PC-3 (cell line): ENCODE measurements around the gene APEX1. TPM values are rescaled to one million over a fixed set of nuclear protein-coding genes. Genes with fewer than 3 reads are reported as not detected.

Source experiments
- ATAC-seq: fragments of 200-7000 bp; cut with Tn5 transposase; 2 replicates; pipeline ENCODE4 v1.9.1; 2020; ENCODE audit warnings: mild to moderate bottlenecking, moderate library complexity
- BruUV-seq: library from RNA; stranded (reverse); fragments of 400-500 nt; replicated peaks from 2 replicates; lab custom pipeline; 2021; lab: Mats Ljungman, UMichigan
- CTCF ChIA-PET: fragments of 300-600 bp; sonication (Branson Sonifier 250); formaldehyde crosslinking; loops from one replicate; lab custom pipeline; 2022; ENCODE audit warnings: antibody characterized with exemption; lab: Charles Lee
- POLR2A ChIA-PET: fragments of 300-600 bp; sonication (Branson Sonifier 250); formaldehyde crosslinking; loops from one replicate; lab custom pipeline; 2022; ENCODE audit warnings: antibody characterized with exemption; ENCODE audit not compliant: unreplicated experiment; lab: Charles Lee
- DNase-seq: peaks from one replicate; pipeline ENCODE4 v3.0.0-alpha.2; 2015
- H2AFZ ChIP-seq: fragments of 300-600 bp; sonication (generic); 2 replicates; pipeline ENCODE4 v1.6.0; 2016; ENCODE audit warnings: antibody characterized with exemption, low read length
- H3F3A ChIP-seq: fragments of 300-600 bp; sonication (generic); one replicate; pipeline ENCODE4 v1.6.0; 2017; ENCODE audit warnings: antibody characterized with exemption, low read length, control low read depth, mild to moderate bottlenecking; ENCODE audit not compliant: unreplicated experiment
- H3K27ac ChIP-seq: fragments of 300-600 bp; sonication (generic); 2 replicates; pipeline ENCODE4 v1.5.1; 2016; ENCODE audit warnings: mild to moderate bottlenecking, low read length
- H3K27me3 ChIP-seq: fragments of 300-600 bp; sonication (generic); 2 replicates; pipeline ENCODE4 v1.6.1; 2016; ENCODE audit warnings: low read length, mixed read lengths
- H3K36me3 ChIP-seq: fragments of 300-600 bp; sonication (generic); 2 replicates; pipeline ENCODE4 v1.6.1; 2016; ENCODE audit warnings: low read depth, mixed run types, low read length, mixed read lengths
- H3K4me1 ChIP-seq: fragments of 300-600 bp; sonication (generic); 2 replicates; pipeline ENCODE4 v1.5.1; 2016; ENCODE audit warnings: low read length; ENCODE audit not compliant: insufficient read depth
- H3K4me2 ChIP-seq: fragments of 300-600 bp; sonication (generic); 2 replicates; pipeline ENCODE4 v1.6.0; 2016; ENCODE audit warnings: low read length
- H3K4me3 ChIP-seq: fragments of 300-600 bp; sonication (generic); 2 replicates; pipeline ENCODE4 v1.5.1; 2016; ENCODE audit warnings: mild to moderate bottlenecking, low read length, mixed read lengths
- H3K79me2 ChIP-seq: fragments of 300-600 bp; sonication (generic); 2 replicates; pipeline ENCODE4 v1.6.1; 2017; ENCODE audit warnings: low read length, mixed read lengths
- H3K9ac ChIP-seq: fragments of 300-600 bp; sonication (generic); 2 replicates; pipeline ENCODE4 v1.6.0; 2016; ENCODE audit warnings: mild to moderate bottlenecking, low read length
- H3K9me2 ChIP-seq: fragments of 300-600 bp; sonication (generic); replicated peaks from 2 replicates; pipeline ENCODE4 v1.6.1; 2016; ENCODE audit warnings: mixed run types, low read length, mixed read lengths
- H3K9me3 ChIP-seq: fragments of 300-600 bp; sonication (generic); 2 replicates; pipeline ENCODE4 v1.6.1; 2016; ENCODE audit warnings: low read length, mixed read lengths
- H4K20me1 ChIP-seq: fragments of 300-600 bp; sonication (generic); 2 replicates; pipeline ENCODE4 v1.6.1; 2016; ENCODE audit warnings: low read length, mixed read lengths
- CTCF ChIP-seq: fragments of 300-600 bp; sonication (generic); conservative IDR thresholded peaks from 2 replicates; pipeline ENCODE4 v1.5.1; 2017; ENCODE audit warnings: antibody characterized with exemption, low read depth, mild to moderate bottlenecking, low read length
- EZH2 ChIP-seq: fragments of 300-600 bp; sonication (generic); IDR thresholded peaks from one replicate; pipeline ENCODE4 v1.6.1; 2017; ENCODE audit warnings: antibody characterized with exemption, mild to moderate bottlenecking, low read length; ENCODE audit not compliant: unreplicated experiment
- EZH2phosphoT487 ChIP-seq: fragments of 300-600 bp; sonication (generic); IDR thresholded peaks from 2 replicates; pipeline ENCODE4 v1.6.1; 2018; ENCODE audit warnings: mild to moderate bottlenecking, antibody characterized with exemption, low read length, borderline replicate concordance
- intact Hi-C: fragments of 100-400 bp; cut with micrococcal nuclease; formaldehyde crosslinking; loops from 2 replicates; pipeline ENCODE4 v1.9.0; 2023
- total RNA-seq: library from RNA; depleted of rRNA; stranded (reverse); fragments of >200 nt; gene quantifications from 2 replicates; pipeline ENCODE4 v1.2.3, GENCODE V29; 2014

APEX1 gene
- total RNA-seq, 1 experiment from 2014 or later = 147 TPM

DNA sequence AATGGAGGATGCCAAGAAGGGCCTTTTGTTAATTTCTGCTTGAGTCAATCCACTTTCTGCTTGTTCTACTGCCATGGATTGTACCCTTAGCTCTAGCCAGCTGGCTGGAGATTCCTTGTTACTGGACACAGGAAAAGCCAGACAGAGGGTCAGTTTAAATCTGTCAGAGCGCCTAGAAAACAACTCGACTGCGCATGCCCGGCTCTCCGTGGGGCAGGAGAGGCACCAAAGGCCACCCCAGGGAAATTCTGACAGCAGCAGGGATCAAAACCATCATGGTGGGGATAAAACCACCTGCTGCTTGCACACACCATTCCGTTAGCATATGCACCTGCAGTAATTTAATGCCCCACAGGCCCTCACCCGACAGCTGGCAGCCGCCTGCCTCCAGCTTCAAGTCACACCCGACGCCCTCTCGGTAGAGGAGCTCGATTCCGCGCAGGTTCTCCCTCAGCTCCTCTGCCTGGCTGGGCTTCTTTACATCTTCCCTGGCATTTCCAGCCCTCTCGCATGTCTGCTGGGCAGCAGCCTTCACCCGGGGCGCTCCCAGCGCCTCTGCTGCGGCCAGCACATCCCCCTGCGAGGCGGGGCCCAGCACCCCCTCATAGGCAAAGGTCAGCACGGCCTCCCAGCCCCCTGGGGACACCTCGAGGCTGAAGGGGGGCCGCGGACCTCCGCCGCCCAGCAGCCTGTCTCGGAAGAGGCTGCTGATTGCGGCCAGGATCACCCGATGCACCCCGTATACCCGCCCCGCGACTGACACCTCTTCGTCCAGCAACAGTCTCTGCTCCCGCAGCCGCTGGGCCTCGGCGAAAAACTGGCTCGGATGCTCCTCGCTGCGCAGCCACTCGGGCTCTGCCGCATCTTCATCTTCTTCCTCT lies 20.1 kb upstream of the APEX1 start:
- no peaks in the 10 kb centered on the region for H3K9me3 ChIP-seq
- H3F3A ChIP-seq = no peaks in the 10 kb centered on the region
- no TSS peak for BruUV-seq
- H4K20me1 ChIP-seq = no peaks in the 10 kb centered on the region
- no peak overlapping the region for H3K27ac ChIP-seq
- POLR2A ChIA-PET = no interaction called here
- no peak overlapping the region for H3K9ac ChIP-seq
- H3K9me2 ChIP-seq = no peaks in the 10 kb centered on the region
- H3K27me3 ChIP-seq = no peaks in the 10 kb centered on the region
- H3K4me3 ChIP-seq = no peak overlapping the region
- CTCF ChIA-PET = no interaction called here
- ATAC-seq (no peak), DNase-seq (no peak)
- intact Hi-C loops = no loop called here
- no peak overlapping the region for H2AFZ ChIP-seq
- TF ChIP-seq CTCF (no peak), EZH2 (no peak), EZH2phosphoT487 (no peak)
- H3K36me3 ChIP-seq = no peaks in the 10 kb centered on the region
- no peaks in the 10 kb centered on the region for H3K79me2 ChIP-seq
- no peak overlapping the region for H3K4me2 ChIP-seq
- H3K4me1 ChIP-seq = no peaks in the 10 kb centered on the region

GRCh38 chr14:20435582-20436362 lies 19.3 kb upstream of the APEX1 start, which contains the start of gene KLHL33:
KLHL33 (minus strand) TSS chr14:20436166; CDS start chr14:20435811, 355 bp downstream.
- H3K9ac ChIP-seq = no peak within 1 kb of the TSS
- H2AFZ ChIP-seq = no peak within 1 kb of the TSS
- no peak within 1 kb of the TSS for H3K4me3 ChIP-seq

More at GRCh38 chr14:20435582-20436362, 19.3 kb upstream of the APEX1 start, which contains the start of gene KLHL33:
- no peak within 1 kb of the TSS for H3K4me2 ChIP-seq
- intact Hi-C loops = no loop called here
- no peak for DNase-seq
- TF ChIP-seq CTCF (no peak), EZH2phosphoT487 (no peak), EZH2 (no peak)
- no peaks in the 10 kb centered on the region for H3K79me2 ChIP-seq
- H3F3A ChIP-seq = no peaks in the 10 kb centered on the region
- H3K9me2 ChIP-seq = no peaks in the 10 kb centered on the region
- H3K27ac ChIP-seq = no peak within 1 kb of the TSS
- no peaks in the 10 kb centered on the region for H3K27me3 ChIP-seq
- no peaks in the 10 kb centered on the region for H3K36me3 ChIP-seq
- CTCF ChIA-PET = no interaction called here
- no peaks in the 10 kb centered on the region for H4K20me1 ChIP-seq
- no TSS peak for BruUV-seq
- no peaks in the 10 kb centered on the region for H3K4me1 ChIP-seq
- POLR2A ChIA-PET = no interaction called here
- no peaks in the 10 kb centered on the region for H3K9me3 ChIP-seq
- no peak for ATAC-seq
